GM21447 (cell line): ENCODE measurements around the gene EIF2B2.

Experiments
- ATAC-seq: cut with Tn5 transposase; IDR thresholded peaks from one replicate; pipeline ENCODE4 v1.9.1; 2021; ENCODE audit not compliant: unreplicated experiment

EIF2B2 gene

GRCh38 chr14:75041613-75042012 is 38.9 kb downstream of the EIF2B2 start:
- no peak for ATAC-seq

GRCh38 chr14:75042035-75042434 is 39.3 kb downstream of the EIF2B2 start:
- no peak for ATAC-seq

DNA sequence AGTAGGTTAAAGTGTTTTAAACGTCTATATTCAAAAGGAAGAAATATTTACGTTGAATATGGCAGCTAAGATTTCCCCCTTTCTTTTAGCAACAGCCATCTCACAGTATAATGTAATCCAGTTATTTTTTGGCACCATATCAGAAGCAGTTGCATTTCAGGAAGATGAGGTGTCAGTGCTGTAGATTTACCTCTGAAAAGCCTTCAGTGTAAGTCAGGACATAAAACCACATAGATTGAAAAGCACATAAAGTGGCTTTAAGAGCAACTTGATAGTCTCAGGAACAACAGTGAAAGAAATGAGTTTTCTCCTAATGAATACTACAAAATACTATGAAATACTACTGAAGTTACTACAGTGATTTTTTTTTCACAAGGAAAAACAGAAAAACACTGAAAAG is 41.6 kb downstream of the EIF2B2 start:
- ATAC-seq: no peak

- no peak for ATAC-seq
Observed at GRCh38 chr14:75044752-75045151, 42.0 kb downstream of the EIF2B2 start.

DNA sequence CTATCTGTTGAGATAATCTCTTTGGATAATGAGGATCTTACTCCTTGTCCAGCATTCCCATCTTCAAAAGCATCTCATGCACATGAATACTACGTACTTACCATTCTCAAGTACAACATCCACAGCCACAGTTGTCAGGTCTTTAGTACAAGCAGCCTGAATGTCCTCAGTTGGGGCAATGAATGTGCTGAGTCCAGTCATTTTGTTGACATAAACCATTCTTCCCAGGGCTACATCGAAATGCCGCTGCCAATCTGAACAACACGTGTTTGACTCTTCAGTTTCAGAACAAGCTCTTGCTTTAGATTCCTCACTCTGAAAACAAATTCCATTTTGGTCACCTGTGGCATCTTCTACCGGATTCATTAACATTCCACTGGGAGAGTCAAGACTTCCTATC is 43.6 kb downstream of the EIF2B2 start:
- ATAC-seq: no peak

DNA sequence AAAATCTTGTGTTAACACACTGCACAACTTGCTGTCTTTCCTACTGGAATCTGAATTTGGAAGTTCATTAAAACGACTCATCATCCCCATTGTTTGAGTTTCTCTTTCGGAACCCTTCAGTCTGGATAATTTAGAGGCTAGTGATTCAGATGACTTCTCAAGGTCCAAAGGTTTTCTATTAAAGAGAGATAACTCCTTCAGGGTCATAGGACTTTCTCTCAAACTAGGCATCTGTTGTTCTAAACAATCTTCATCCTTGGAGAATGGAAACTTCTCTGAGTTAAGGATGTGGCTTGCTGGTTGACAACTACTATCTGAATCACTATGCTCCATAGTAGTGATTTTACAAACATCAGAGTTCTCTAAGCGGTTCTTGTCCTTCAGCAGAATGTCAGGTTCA is 44.2 kb downstream of the EIF2B2 start:
- no peak for ATAC-seq

DNA sequence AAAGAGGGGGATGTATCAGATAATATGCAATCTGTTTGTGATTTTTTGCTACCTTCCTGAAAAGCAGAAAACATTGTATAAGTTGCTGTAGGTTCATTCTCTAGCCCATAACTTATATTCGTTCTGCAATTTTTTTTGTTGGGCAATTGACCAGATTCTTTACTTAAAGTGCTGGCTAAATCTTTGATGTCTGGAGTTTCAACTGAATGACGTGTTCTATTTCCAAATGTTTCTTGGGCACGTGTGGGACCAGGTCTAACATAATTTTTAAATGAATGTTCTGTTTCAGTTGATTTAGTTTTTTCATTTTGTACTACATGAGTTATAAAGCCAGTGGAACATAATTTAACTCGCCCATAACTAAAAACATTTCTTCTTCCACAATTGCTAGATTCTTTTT is 44.8 kb downstream of the EIF2B2 start:
- no peak for ATAC-seq

DNA sequence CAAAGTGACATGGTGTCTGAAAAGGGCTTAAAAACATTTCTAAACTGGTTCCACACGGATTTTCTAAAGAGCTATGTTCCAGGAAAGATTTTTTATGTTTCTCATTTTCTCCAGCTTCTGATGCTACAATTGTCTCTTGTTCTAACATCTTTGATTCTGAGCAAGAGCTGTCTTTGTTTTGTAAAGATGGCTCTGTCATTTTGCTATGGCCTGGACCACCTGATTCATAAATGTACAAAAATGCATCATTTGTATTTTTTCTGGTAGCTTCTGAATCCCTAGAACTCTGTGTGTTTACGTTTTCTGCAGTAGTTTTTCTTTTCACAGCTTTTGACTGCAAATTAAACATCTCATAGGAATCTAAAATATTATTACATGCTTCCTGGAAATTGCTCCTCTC is 45.4 kb downstream of the EIF2B2 start:
- ATAC-seq: no peak

GRCh38 chr14:75049136-75049535 is 46.4 kb downstream of the EIF2B2 start:
- no peak for ATAC-seq

DNA sequence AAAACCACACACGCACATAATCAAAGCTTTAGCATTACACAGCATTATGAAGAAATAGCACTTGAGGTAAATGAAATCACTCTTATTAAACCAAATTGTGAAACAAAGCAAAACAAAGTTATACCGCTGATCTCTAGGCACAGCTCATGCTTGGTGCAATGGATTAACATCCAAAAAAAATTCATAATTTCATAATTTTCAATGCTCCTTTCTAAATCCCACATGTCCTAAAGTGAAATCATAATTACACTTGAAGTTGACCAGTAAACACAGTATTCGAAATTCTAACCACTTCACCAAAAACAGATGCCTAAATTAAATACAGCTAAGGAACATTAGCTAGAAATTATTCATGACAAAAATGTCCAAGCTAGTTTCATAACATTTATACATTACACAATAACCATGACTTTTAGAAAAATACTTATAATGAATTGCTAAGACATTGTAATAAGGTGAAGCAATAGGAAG is 47.0 kb downstream of the EIF2B2 start:
- ATAC-seq: no peak

GRCh38 chr14:75050852-75051555 is 48.3 kb downstream of the EIF2B2 start, which contains the start of gene MLH3:
TSS of gene MLH3 (minus strand) at chr14:75051467. CDS start at chr14:75049655, 1,812 bp downstream.
- peak; percentile 75 for ATAC-seq

DNA sequence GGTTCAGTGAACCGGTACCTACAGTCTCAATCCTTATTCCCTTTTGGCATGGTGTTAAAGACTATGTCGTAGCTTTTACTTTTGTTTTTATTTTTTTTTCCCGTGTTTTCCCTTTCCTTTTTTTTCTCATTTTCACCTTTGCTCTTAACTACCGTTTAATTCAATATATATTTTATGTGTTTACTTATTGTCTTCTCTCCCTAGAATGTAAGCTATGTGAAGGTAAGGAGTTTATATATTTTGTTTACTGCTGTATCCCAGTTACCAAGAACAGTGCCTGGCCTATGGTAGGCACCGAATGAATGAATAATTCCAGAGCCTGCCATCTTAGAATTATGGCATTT is 48.8 kb downstream of the EIF2B2 start:
- ATAC-seq: no peak

GRCh38 chr14:75053396-75054291 is 50.9 kb downstream of the EIF2B2 start:
- ATAC-seq: no peak

DNA sequence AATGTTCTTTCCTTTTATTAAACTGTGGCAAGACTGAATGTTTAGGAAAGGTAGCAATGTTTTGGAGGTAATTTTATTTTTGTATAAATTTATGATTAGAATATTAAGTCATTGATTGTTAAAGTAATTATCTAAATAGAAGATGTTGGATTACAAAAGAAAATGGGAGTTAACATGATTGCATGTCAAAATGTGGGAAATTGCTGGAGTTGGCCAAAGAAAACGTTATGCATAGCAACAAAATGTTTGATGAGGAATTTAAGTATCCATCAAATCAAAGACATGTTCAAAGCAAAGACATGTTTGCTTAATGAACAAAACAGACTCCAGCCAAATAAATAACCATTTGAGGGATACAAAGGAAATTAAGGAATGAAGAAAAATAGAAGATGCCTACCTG is 51.7 kb downstream of the EIF2B2 start:
- no peak for ATAC-seq

- ATAC-seq: no peak
Observed at GRCh38 chr14:75059642-75060041, 56.9 kb downstream of the EIF2B2 start.

- no peak for ATAC-seq
Observed at GRCh38 chr14:75060420-75060819, 57.7 kb downstream of the EIF2B2 start.
